ENCODE results near the gene BAIAP2L1.

DNA sequence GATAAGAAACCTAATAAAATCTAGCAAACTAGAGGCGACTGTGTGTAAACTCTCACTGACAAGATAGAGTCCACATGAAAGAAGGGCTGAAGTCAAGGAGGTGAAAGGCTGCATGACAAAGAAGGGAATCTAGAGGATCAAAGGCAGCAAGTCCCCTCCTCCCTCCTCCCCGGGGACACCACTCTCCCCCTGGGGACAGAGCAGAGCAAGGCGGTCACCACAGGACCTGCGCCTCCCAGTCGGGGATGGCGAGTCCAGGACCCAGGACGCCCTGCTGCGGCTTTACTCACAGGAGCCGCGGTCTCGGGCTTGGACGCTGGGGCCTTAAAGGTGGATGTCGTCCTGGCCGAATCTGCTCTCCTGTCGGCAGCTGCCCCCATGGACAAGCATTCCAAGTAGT is 97.0 kb downstream of the BAIAP2L1 start:
- TF ChIP-seq EZH2 (IDR thresholded peaks at IDR 0.05; ENCODE audit: insufficient read depth, poor library complexity, severe bottlenecking): no peak
- no peak for TF ChIP-seq EZH2phosphoT487 (IDR thresholded peaks at IDR 0.05; ENCODE audit: insufficient read depth, low read depth)

Data from GM23248 (cell line).